Fibroblast of villous mesenchyme (primary cell): ENCODE measurements around the gene ANKRD26. TPM values are rescaled to one million over a fixed set of nuclear protein-coding genes. Genes with fewer than 3 reads are reported as not detected.

ENCODE experiments used
- DNase-seq: peaks from one replicate; pipeline ENCODE4 v3.0.0-alpha.2; 2010; ENCODE audit warnings: low read depth
- H3K4me3 ChIP-seq: 2 replicates; pipeline ENCODE4 v1.5.1; 2011; ENCODE audit warnings: low read depth, mild to moderate bottlenecking, low read length
- CTCF ChIP-seq: IDR thresholded peaks from 2 replicates; pipeline ENCODE4 v1.5.1; 2012; ENCODE audit warnings: low read depth, mild to moderate bottlenecking, low read length; ENCODE audit not compliant: insufficient read depth
- total RNA-seq: library from RNA; depleted of rRNA; stranded (reverse); fragments of >200 nt; gene quantifications from 2 replicates; pipeline ENCODE4 v1.2.3, GENCODE V29; 2012

Gene ANKRD26
- 9.3 and 16.8 TPM in 2 replicates for total RNA-seq

DNA sequence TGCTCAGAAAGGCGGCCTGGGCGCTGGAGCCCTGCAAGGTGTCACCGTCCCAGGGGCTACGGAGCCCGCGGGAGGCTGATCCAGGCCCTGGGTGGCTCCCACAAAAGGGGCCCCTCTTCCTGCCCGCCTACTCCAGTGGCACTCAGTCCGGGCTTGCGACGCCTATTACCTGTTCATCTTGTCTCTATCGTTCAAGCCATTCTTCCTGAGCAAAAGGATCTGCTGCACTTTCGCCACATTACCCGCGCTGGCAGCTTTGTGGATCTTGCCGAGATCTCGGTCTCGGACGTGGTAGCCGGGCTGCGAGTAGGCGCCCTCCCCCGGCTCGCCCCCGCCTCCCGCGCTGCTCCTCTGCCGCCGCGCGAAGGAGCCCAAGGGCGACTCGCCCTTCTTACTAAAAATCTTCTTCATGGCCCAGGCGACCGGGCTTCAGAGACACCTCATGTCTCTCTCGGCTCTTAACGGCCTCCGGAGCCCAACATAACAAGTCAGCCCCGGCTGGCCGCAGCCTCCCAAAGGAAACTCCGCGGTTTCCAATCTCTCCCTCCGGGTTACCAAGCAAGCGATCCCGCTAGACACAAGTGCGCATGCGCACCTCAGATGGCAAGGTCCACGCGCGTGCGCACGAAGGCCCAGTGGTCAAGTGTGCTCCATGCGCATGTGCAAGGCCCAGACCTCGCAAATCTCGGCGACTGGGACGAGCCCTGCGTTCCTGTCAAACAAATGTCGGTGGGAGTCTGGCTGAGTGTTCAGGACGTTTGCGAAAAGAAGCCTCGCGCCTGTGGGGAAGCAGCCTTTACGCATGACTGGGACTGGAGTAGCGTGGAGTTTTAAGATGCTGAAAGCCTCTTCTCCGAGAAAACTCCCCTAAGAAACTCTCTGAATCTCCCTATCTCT, at the start of gene ANKRD26:
TSS of gene ANKRD26 (minus strand) at position 579 of the 897 bp plus-strand sequence. CDS start at position 411, 168 bp downstream.
- no peak for TF ChIP-seq CTCF
- DNase-seq, result peak; percentile 97
- H3K4me3 ChIP-seq, result peak within 1 kb of the TSS; percentile 89

GRCh38 chr10:27147701-27148100, 47.4 kb upstream of the ANKRD26 start:
- no peak for DNase-seq
- H3K4me3 ChIP-seq, result no peak overlapping the region
- TF ChIP-seq CTCF, result no peak

GRCh38 chr10:27145937-27146336, 45.6 kb upstream of the ANKRD26 start:
- DNase-seq, result no peak
- no peak overlapping the region for H3K4me3 ChIP-seq
- no peak for TF ChIP-seq CTCF

DNA sequence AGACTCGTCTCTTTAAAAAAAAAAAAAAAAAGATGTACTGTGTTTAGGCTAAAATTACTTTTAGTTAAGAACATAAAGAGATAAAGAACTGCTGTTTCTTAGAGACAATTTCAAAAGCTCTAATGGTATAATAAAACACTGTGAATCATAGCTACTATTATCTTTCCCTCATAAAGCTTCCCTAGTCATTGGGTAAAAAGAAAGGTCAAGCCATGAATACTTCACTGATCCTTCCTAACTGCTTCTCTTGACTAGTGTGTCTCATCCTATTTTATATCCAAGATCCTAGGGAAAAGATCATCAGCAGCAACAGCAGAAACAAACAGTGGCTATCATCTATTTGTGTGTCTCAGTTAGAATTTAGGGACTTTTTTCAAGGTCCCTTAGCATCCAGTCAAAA, 43.4 kb upstream of the ANKRD26 start:
- peak; percentile 51 for DNase-seq
- no peak for TF ChIP-seq CTCF
- H3K4me3 ChIP-seq, result no peak overlapping the region

- no peak for DNase-seq
- no peak for TF ChIP-seq CTCF
- H3K4me3 ChIP-seq, result no peak overlapping the region
Measured at GRCh38 chr10:27138277-27138676, 38.0 kb upstream of the ANKRD26 start.

- TF ChIP-seq CTCF, result no peak
- H3K4me3 ChIP-seq, result no peak overlapping the region
- DNase-seq, result no peak
Measured at GRCh38 chr10:27134371-27134770, 34.1 kb upstream of the ANKRD26 start.
